ENCODE results near the gene DSE.

- no peak for TF ChIP-seq MAX (IDR thresholded peaks at IDR 0.05)
- TF ChIP-seq REST (IDR thresholded peaks at IDR 0.05; ENCODE audit: low read depth): no peak
- TF ChIP-seq YY1 (IDR thresholded peaks at IDR 0.05; ENCODE audit: low read depth): no peak
Observed at GRCh38 chr6:116456927-116457326, 86.2 kb downstream of the DSE start.
